T1000 (cell line): ENCODE results near the gene TBCA.
"Not testable (repeated sequence)": the region's sequence is repeated elsewhere in the genome, so short reads cannot be mapped to it uniquely, and the experiment has no call there.

ENCODE experiments used
- DNase-seq: peaks from one replicate; lab custom pipeline; 2025; ENCODE audit warnings: mixed read lengths; lab: John Stamatoyannopoulos, UW

TBCA gene

DNA sequence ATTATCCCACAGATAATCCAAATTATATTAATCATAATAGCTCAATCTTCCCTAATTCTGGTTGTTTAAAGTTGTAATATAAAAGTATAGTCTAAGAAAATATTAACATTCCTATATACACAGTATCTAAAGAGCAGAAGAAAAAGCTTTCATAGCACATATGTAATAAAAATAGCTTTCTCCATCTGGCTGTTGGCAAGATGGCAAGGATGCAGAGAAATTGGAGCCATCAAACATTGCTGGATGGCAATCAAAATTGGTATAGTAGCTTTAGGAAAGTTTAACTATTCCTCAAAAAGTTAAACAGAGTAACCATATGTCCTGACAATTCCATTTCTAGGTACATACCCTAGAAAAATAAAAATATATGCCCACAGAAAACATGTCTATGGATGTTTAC is 66.8 kb downstream of the TBCA start:
- no peak for DNase-seq

DNA sequence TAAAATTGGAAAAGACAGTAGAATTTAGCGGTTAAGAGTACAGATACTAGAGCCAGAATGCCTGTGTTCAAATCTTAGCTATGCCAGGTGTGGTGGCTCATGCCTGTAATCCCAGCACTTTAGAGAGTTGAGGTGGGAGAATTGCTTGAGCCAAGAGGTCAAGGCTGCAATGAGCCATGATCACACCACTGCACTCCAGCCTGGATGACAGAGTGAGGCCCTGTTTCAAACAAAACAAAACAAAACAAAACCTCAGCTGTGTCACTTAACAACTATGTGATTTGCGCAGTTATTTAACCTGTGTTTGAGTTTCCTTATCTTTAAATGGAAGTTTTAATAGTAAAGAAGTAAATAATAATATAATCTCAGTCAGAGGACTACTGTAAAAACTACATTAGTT is 68.3 kb downstream of the TBCA start:
- no peak for DNase-seq

GRCh38 chr5:77699569-77699968 is 76.6 kb downstream of the TBCA start:
- DNase-seq = not testable (repeated sequence)

DNA sequence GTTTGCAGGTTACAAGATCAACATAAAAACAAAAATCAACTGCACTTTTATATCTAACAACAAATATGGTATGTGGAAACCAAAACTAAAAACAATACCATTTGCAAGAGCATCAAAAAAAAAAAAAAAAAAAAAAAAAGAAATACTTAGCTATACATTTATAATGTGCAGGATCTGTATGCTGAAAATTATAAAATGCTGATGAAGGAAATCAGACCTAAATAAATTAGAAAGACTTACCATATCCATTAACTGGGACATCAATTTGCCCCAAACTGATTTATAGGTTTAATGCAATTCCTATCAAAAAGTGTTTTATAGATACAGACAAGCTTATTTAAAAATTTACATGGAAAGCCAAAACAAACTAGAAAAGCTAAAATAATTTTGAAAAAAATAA is 77.2 kb downstream of the TBCA start:
- DNase-seq = no peak

GRCh38 chr5:77697692-77698091 is 78.4 kb downstream of the TBCA start:
- no peak for DNase-seq

GRCh38 chr5:77696120-77696519 is 80.0 kb downstream of the TBCA start:
- DNase-seq = no peak

DNA sequence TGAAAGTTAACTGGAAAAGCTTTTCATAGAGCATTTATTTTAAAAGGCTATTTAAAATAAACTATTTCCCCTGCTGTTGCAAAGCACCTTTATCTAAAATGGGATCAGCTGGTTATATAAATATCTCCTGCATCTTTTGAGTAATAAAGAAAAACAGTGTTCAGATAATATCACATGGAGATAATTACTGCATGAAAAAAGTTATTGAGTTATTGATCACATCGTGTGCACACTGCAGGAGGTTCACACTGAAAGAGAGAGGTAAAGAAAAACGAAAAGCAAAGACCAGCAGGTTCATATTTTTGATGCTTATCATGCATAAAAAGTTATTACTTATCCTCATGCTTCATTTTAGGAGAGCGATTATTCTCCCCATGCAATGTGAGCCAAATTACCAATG is 82.2 kb downstream of the TBCA start:
- DNase-seq = no peak

GRCh38 chr5:77683171-77683732 is 92.9 kb downstream of the TBCA start:
- no peak for DNase-seq

GRCh38 chr5:77670526-77670925 is 105.6 kb downstream of the TBCA start:
- DNase-seq = no peak

DNA sequence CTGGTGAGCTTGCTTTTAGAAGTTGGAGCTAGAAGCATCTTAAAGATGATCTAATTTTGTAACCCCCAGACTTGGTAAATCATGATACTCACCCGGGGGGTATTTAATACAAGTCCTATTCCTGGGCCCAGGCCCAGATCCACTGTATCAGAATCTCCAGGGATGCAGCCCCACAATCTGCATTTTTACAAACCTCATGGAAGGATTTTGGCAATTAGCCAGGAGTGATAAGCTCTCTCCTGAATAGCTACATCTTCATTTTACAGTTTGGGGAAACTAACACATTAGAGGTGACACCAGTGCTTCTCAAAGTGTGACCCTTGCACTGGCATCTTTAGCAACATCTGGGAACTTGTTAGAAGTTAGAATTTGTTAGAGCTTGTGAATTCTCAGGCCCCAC is 106.5 kb downstream of the TBCA start:
- DNase-seq = no peak

- no peak for DNase-seq
Observed at GRCh38 chr5:77663090-77663863, 112.9 kb downstream of the TBCA start.

DNA sequence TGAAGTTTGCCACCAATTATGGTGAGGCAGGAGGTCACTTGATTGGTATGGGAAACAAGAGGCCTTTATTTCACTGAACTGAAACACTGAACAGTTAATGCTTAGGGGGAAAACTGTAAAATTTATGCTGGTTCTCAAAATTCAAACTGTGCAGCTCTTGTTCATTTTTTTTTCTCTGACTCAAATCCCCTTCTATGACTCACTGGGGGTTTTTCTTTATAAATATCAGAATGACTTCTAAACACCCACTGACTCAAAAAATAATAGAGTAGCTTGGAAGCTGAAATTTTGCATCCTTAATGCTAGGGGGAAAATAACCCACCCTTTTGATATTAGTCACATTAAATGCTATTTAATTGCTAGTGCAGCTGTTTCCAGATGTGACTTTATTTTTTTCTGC is 113.5 kb downstream of the TBCA start:
- DNase-seq = no peak

GRCh38 chr5:77658662-77659061 is 117.5 kb downstream of the TBCA start:
- DNase-seq = no peak

GRCh38 chr5:77651343-77651742 is 124.8 kb downstream of the TBCA start:
- DNase-seq = no peak

DNA sequence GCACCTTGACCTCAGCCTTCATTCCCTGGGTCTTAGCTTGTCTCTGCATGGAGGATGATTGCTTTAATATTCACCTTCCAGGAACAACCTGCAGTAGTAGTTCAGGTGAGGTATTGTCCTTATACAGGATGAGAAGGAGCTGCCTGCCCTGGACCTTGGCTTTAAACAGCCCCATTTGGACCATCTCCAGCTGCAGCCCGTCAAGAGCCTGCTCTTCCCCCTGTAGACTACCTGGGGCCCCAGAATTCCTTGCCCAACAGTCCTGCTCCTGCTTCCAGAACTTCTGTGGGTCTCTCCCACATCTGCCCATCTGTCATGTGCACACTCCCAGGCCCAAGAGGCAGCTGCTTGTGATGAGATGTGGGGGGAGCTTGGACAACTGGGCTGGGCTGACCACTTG is 125.5 kb downstream of the TBCA start:
- DNase-seq = no peak

DNA sequence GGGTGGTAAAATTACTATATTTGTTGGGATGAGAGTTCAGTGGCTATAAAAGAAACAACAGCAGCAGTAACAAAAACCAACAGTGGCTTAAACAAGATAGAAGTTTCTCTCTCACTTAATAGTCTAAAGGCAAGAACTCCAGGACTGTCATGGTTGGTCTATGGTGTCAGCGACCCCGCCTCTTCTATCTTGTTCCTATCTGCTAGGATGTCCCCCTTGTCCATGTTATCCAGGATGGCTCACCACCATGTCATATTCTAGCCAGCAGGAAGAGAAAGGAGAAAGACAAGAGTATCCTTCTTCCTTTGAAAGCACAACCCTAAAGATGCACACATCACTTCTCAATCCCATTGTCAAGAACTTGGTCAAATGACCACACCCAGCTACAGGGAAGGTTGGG is 126.4 kb downstream of the TBCA start:
- no peak for DNase-seq

DNA sequence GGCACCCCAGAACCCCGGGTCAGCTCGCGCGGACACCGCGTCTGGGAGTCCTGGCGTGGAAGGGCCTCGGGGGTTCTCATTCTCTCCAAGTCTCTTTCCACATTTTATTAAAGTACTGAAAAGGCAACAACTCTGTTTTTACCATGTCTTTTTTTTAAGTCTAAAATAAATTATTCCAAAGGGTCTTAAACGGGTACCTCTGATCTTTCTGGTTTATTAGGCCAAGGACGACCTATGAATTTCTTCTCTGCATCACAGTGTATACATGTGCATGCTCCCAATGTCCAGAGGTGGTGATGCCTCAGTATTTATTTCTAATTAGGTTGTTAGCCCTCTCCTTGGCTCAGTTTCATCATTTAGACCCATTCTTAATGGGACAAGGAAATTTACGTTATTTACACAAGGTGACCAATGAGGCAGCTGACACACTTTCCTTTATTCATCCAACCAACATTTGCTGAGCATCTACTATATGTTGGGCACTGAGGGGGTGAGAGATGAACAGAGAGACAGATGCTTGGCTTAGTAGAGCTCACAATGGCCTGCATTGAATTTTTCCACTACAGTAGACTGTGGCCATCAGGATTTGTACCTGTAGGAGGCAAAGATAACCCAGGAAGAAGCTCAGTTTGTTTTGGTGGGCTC is 130.0 kb downstream of the TBCA start:
- no peak for DNase-seq

DNA sequence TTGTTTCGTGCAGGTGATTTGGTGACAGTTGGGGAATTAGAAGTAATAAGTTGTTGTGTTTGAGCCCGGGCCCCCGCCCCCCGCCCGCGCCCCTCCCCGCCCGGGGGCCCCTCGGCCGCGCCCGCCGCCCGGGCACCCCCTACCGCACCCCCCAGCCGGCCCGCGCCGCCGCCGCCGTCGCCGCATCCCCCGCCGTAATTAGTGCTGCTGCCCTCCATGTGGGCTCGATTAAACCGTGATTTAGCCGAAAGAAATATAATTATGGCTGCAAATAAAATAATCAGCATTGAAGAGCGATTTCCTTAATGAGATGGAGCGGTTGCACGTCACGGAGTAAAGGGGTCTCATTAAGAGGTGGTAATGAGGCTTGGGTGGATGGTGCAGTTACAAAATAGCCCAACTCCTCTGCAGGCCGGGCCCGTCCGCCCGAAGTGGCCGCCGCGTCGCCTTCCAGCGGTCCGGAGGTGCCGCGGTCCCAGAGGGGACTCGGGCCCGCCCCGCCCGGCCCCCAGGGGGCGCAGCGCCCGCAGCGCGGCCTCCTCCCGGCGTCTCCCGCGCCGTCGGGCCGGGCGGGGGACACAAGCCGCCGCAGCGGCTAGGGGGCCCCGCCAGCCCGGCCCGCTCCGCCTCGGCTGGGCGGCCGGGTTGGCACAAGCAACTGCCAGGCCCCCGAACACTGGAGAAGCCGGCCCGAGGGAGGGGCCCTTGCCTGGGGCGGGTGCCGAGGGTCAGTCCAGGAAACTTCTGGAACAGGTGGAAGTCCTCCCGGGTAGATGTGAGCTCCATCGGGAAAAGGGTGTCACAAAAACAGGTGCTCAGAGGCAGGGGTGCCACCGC is 130.8 kb downstream of the TBCA start:
- no peak for DNase-seq

GRCh38 chr5:77644371-77645157 is 131.6 kb downstream of the TBCA start:
- DNase-seq = no peak

DNA sequence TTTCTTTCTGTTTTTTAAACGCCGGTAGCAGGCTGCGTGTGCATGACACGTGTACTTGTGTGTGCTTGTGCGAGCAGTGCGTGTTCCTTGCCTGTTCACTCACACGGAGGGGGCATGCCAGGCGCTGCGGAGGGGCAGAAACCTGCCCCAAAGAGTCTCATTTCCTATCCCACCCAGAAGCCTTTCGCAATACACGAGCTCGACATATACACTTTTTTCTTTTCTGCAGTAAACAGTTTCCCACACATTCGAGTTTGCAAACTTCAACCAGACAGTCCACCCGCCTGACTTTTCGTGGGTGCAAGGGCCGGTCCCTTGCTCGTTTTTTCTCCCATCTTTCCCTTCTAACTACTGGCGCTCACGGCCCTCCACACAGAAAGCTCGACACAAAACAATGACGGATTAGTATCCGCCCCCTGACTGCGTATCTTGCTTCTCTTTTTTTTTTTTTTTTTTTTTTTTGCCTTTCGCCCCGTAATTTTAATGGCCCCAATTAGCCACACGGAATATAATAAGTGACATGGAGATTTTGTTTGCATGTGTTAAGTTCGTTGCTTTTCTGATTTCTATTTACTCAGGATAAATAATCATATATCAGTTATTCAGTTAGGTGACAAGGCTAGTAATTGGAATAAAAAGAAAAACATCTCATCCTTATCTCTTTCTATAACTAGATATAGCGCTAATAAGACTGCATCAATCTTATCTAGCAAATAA is 132.3 kb downstream of the TBCA start:
- no peak for DNase-seq
